OCI-LY1 (cell line): Measurements from ENCODE around the gene GAPVD1.
"Not testable (repeated sequence)": the region's sequence is repeated elsewhere in the genome, so short reads cannot be mapped to it uniquely, and the experiment has no call there.

Experiments
- EZH2 ChIP-seq: fragments of 200-600 bp; sonication (generic), shearing (Covaris generic); IDR thresholded peaks from 2 replicates; pipeline ENCODE4 v1.8.0; 2017; ENCODE audit warnings: borderline replicate concordance, mixed run types, mild to moderate bottlenecking, antibody characterized with exemption, low read length, moderate library complexity, mixed read lengths
- TF ChIP-seq, protein P1 (sequence below): fragments of 200-600 bp; sonication (generic), shearing (Covaris generic); IDR thresholded peaks from 2 replicates; pipeline ENCODE4 v1.5.1; 2017; ENCODE audit warnings: mild to moderate bottlenecking, antibody characterized with exemption, low read length, moderate library complexity, mixed read lengths

DNA sequence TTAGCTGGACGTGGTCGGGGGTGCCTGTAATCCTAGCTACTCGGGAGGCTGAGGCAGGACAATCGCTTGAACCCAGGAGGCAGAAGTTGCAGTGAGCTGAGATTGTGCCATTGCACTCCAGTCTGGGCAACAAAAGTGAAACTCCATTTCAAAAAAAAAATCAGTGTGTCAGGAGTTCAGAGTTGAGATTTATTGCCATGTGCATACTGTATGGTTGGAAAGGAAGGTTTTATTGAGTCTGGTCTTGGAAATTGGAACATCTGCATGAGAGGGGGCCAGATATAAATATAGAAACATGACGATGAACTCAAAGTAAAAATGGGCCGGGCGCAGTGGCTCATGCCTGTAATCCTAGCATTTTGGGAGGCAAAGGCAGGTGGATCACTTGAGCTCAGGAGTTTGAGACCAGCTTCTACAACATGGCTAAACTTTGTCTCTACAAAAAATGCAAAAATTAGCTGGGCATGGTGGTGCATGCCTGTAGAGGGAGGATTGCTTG lies 25.4 kb downstream of the GAPVD1 start:
- TF ChIP-seq, protein P1, sequence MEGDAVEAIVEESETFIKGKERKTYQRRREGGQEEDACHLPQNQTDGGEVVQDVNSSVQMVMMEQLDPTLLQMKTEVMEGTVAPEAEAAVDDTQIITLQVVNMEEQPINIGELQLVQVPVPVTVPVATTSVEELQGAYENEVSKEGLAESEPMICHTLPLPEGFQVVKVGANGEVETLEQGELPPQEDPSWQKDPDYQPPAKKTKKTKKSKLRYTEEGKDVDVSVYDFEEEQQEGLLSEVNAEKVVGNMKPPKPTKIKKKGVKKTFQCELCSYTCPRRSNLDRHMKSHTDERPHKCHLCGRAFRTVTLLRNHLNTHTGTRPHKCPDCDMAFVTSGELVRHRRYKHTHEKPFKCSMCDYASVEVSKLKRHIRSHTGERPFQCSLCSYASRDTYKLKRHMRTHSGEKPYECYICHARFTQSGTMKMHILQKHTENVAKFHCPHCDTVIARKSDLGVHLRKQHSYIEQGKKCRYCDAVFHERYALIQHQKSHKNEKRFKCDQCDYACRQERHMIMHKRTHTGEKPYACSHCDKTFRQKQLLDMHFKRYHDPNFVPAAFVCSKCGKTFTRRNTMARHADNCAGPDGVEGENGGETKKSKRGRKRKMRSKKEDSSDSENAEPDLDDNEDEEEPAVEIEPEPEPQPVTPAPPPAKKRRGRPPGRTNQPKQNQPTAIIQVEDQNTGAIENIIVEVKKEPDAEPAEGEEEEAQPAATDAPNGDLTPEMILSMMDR = not testable (repeated sequence)
- TF ChIP-seq EZH2 = not testable (repeated sequence)
